SU-DHL-6 (cell line): ENCODE measurements around the gene RHCG.

Experiments
- H2AFZ ChIP-seq: fragments of 200-600 bp; sonication (generic); 2 replicates; pipeline ENCODE4 v1.6.1; 2014; ENCODE audit warnings: low read depth, mild to moderate bottlenecking, moderate library complexity, mixed read lengths, antibody characterized with exemption, low read length; ENCODE audit not compliant: severe bottlenecking
- H3F3A ChIP-seq: fragments of 200-600 bp; shearing (Covaris generic); 2 replicates; pipeline ENCODE4 v1.6.0; 2016; ENCODE audit warnings: antibody characterized with exemption, mild to moderate bottlenecking; ENCODE audit not compliant: insufficient read depth
- H3K27ac ChIP-seq: fragments of 200-600 bp; sonication (generic); 2 replicates; pipeline ENCODE4 v1.5.1; 2016; ENCODE audit warnings: low read depth, mild to moderate bottlenecking, low read length, moderate library complexity, mixed read lengths
- H3K27me3 ChIP-seq: fragments of 200-600 bp; sonication (generic), shearing (Covaris generic); 2 replicates; pipeline ENCODE4 v1.6.0; 2014; ENCODE audit warnings: mild to moderate bottlenecking, low read length
- H3K36me3 ChIP-seq: fragments of 200-600 bp; sonication (generic); 2 replicates; pipeline ENCODE4 v1.6.1; 2014; ENCODE audit warnings: mild to moderate bottlenecking, low read length, mixed read lengths
- H3K4me2 ChIP-seq: fragments of 300-600, 200-600 bp; shearing (Covaris generic), sonication (generic); 2 replicates; pipeline ENCODE4 v1.6.0; 2014; ENCODE audit warnings: low read length, low read depth, mild to moderate bottlenecking; ENCODE audit not compliant: poor library complexity, severe bottlenecking
- H3K4me3 ChIP-seq: fragments of 200-600 bp; sonication (generic); 2 replicates; pipeline ENCODE4 v1.5.1; 2014; ENCODE audit warnings: antibody characterized with exemption, low read length, mild to moderate bottlenecking, mixed read lengths; ENCODE audit not compliant: insufficient read depth, poor library complexity, severe bottlenecking
- H3K79me2 ChIP-seq: fragments of 200-600 bp; sonication (generic); 2 replicates; pipeline ENCODE4 v1.6.1; 2014; ENCODE audit warnings: mild to moderate bottlenecking, low read length, moderate library complexity; ENCODE audit not compliant: insufficient read depth
- H3K9ac ChIP-seq: fragments of 200-600 bp; sonication (generic); 2 replicates; pipeline ENCODE4 v1.7.0; 2014; ENCODE audit warnings: mild to moderate bottlenecking, low read length
- H3K9me2 ChIP-seq: fragments of 200-600 bp; sonication (generic); replicated peaks from 2 replicates; pipeline ENCODE4 v1.6.1; 2014; ENCODE audit warnings: low read length; ENCODE audit not compliant: insufficient read depth
- H3K9me3 ChIP-seq: fragments of 200-600 bp; sonication (generic); 2 replicates; pipeline ENCODE4 v1.6.1; 2014; ENCODE audit warnings: low read length, mixed read lengths; ENCODE audit not compliant: insufficient read depth
- H4K20me1 ChIP-seq: fragments of 200-600 bp; sonication (generic); 2 replicates; pipeline ENCODE4 v1.6.1; 2014; ENCODE audit warnings: low read depth, mild to moderate bottlenecking, antibody characterized with exemption, low read length, moderate library complexity, mixed read lengths
- CTCF ChIP-seq: fragments of 200-600 bp; sonication (generic); IDR thresholded peaks from one replicate; pipeline ENCODE4 v1.5.1; 2017; ENCODE audit warnings: antibody characterized with exemption, mild to moderate bottlenecking, low read length, moderate library complexity; ENCODE audit not compliant: insufficient read depth, poor library complexity, severe bottlenecking
- EZH2phosphoT487 ChIP-seq: fragments of 200-600 bp; sonication (generic), shearing (Covaris generic); conservative IDR thresholded peaks from 2 replicates; pipeline ENCODE4 v1.6.1; 2018; ENCODE audit warnings: mild to moderate bottlenecking, antibody characterized with exemption, low read length, moderate library complexity, mixed read lengths

Gene RHCG

GRCh38 chr15:89423981-89424380 lies 72.4 kb downstream of the RHCG start:
- H2AFZ ChIP-seq, result no peak overlapping the region
- no peaks in the 10 kb centered on the region for H4K20me1 ChIP-seq
- H3K27me3 ChIP-seq, result no peaks in the 10 kb centered on the region
- H3K4me2 ChIP-seq, result no peak overlapping the region
- H3K9ac ChIP-seq, result no peak overlapping the region
- H3K36me3 ChIP-seq, result no peaks in the 10 kb centered on the region
- H3K9me2 ChIP-seq, result no peaks in the 10 kb centered on the region
- H3K27ac ChIP-seq, result no peak overlapping the region
- TF ChIP-seq CTCF (no peak), EZH2phosphoT487 (no peak)
- no peaks in the 10 kb centered on the region for H3K9me3 ChIP-seq
- H3F3A ChIP-seq, result no peaks in the 10 kb centered on the region
- H3K79me2 ChIP-seq, result no peaks in the 10 kb centered on the region
- no peak overlapping the region for H3K4me3 ChIP-seq
